ENCODE measurements around the gene C1QB. TPM values are rescaled to one million over a fixed set of nuclear protein-coding genes. Genes with fewer than 3 reads are reported as not detected.

The C1QB gene
- total and polyA plus RNA-seq, 9 of the 15 experiments (the other 6 are each of a cell fraction or from before 2014, with no cell fraction given) = 0.55 TPM; not detected in 8

GRCh38 chr1:22687191-22687590 lies 34.2 kb downstream of the C1QB start:
- Histone ChIP-seq H3K9ac (ENCODE audit: insufficient read depth in 1 of 2, low read depth in 2 of 2, low read length in 2 of 2) (no peak overlapping the region), H3K9me3 (replicated peaks; ENCODE audit: control insufficient read depth, insufficient read depth, low read depth, low read length) (no peaks in the 10 kb centered on the region), H2AFZ (ENCODE audit: low read depth, low read length) (no peak overlapping the region), H3K4me1 (replicated peaks in 1 of 2; ENCODE audit: control insufficient read depth in 2 of 2, insufficient read depth in 2 of 2, low read length in 2 of 2) (0 out of 5 replicates have a peak, but pooled peaks cover 0 to 4% of the 10 kb centered on the region in 2 experiments), H3K27me3 (ENCODE audit: control insufficient read depth in 2 of 2, insufficient read depth in 2 of 2, low read length in 2 of 2) (peaks cover 32 to 49% of the 10 kb centered on the region in 2 experiments), H4K20me1 (replicated peaks; ENCODE audit: control insufficient read depth, insufficient read depth, low read length) (peaks cover 18% of the 10 kb centered on the region), H3K9me1 (ENCODE audit: control insufficient read depth, insufficient read depth, low read length) (no peaks in the 10 kb centered on the region), H3K27ac (ENCODE audit: extremely low read depth, low read depth, low read length) (no peak overlapping the region), H3K79me2 (ENCODE audit: control insufficient read depth, insufficient read depth, low read length) (no peaks in the 10 kb centered on the region), H3K4me2 (ENCODE audit: insufficient read depth, low read length) (no peak overlapping the region), H3K4me3 (no peak overlapping the region), H3K36me3 (ENCODE audit: control insufficient read depth, insufficient read depth, low read length) (no peaks in the 10 kb centered on the region)
- ChIA-PET POLR2A (interaction anchor here (0.9 kb wide), 1 partner anchor 18 kb away, joined by 3 read pairs; no protein-coding TSS in a partner anchor), CTCF (ENCODE audit: low intra/inter-chr PET ratio) (no interaction called here)
- FAIRE-seq (no peak), DNase-seq (ENCODE audit: extremely low read depth in 1 of 4, low spot score in 3 of 4) (no peak), ATAC-seq (no peak)
- in situ Hi-C loops (cut with MboI) (no loop called here), intact Hi-C loops (cut with micrococcal nuclease) (no loop called here)
- no peak for TF ChIP-seq TBL1XR1 (IDR thresholded peaks at IDR 0.05; ENCODE audit: low read length in 2 of 2)
- TF ChIP-seq MBD1 (CRISPR knock-in tag; IDR thresholded peaks at IDR 0.05) = no peak
- TF ChIP-seq THRA (IDR thresholded peaks at IDR 0.05) = no peak
- TF ChIP-seq PHB2 (IDR thresholded peaks at IDR 0.05; ENCODE audit: low read depth) = no peak
- BruUV-seq (replicated peaks) = no TSS peak
- whole genome bisulfite sequencing (ENCODE audit: insufficient coverage, low coverage, missing lambda C conversion rate) = 0% methylated on average over 2 of the region's 2 CpGs

Measured in K562 (cell line).